CD4-positive, alpha-beta T cell (primary cell): ENCODE data around the gene TGOLN2. TPM values are rescaled to one million over a fixed set of nuclear protein-coding genes. Genes with fewer than 3 reads are reported as not detected.

ENCODE experiments used
- ATAC-seq: fragments of 200-7000 bp; cut with Tn5 transposase; one replicate; pipeline ENCODE4 v1.10.0; 2022; ENCODE audit warnings: mild to moderate bottlenecking; ENCODE audit not compliant: poor library complexity
- CTCF ChIA-PET: fragments of 350-600 bp; sonication (Branson Sonifier 250); formaldehyde crosslinking; loops from one replicate; lab custom pipeline; 2021; ENCODE audit warnings: antibody characterized with exemption, inconsistent platforms; lab: Charles Lee
- POLR2A ChIA-PET: fragments of 350-600 bp; sonication (Branson Sonifier 250); formaldehyde crosslinking; loops from one replicate; lab custom pipeline; 2021; ENCODE audit warnings: antibody characterized with exemption, inconsistent platforms; lab: Charles Lee
- DNase-seq, 14 experiments: peaks; one replicate each; pipeline ENCODE4 v3.0.0-alpha.2; 2013 to 2020; ENCODE audit warnings: mixed read lengths in 2 of 14
- H3K27ac ChIP-seq, 2 donors: one replicate each; pipeline versions ENCODE4 v1.5.1 to v1.7.0; 2013; ENCODE audit warnings: low read length in 2 of 2, low read depth in 1 of 2, mild to moderate bottlenecking in 1 of 2
- H3K27me3 ChIP-seq, 2 experiments: 1 replicate in 1 of 2; 2 replicates in 1 of 2; pipeline versions ENCODE4 v1.6.1 to v1.7.0; 2013; ENCODE audit warnings: low read length in 2 of 2, control low read depth in 1 of 2, mild to moderate bottlenecking in 1 of 2, moderate library complexity in 1 of 2; ENCODE audit not compliant: insufficient read depth in 2 of 2, control insufficient read depth in 1 of 2
- H3K36me3 ChIP-seq: one replicate; pipeline ENCODE4 v1.6.1; 2013; ENCODE audit warnings: low read length, control low read depth; ENCODE audit not compliant: insufficient read depth
- H3K4me1 ChIP-seq: one replicate; pipeline ENCODE4 v1.6.1; 2013; ENCODE audit warnings: low read length, control low read depth; ENCODE audit not compliant: insufficient read depth
- H3K4me3 ChIP-seq: one replicate; pipeline ENCODE4 v1.5.1; 2013; ENCODE audit warnings: mild to moderate bottlenecking, low read length, moderate library complexity
- H3K9me3 ChIP-seq, 2 experiments: 1 replicate in 1 of 2; 2 replicates in 1 of 2; pipeline versions ENCODE4 v1.6.1 to v1.7.0; 2013; ENCODE audit warnings: low read length in 2 of 2, mild to moderate bottlenecking in 2 of 2, control low read depth in 1 of 2, moderate library complexity in 1 of 2; ENCODE audit not compliant: control insufficient read depth in 1 of 2, insufficient read depth in 1 of 2
- H3K27ac Mint-ChIP-seq: one replicate; pipeline ENCODE4 v1.8.0; 2020; ENCODE audit warnings: mixed read lengths
- H3K27me3 Mint-ChIP-seq: one replicate; pipeline ENCODE4 v1.8.0; 2021; ENCODE audit warnings: mixed read lengths
- H3K36me3 Mint-ChIP-seq: one replicate; pipeline ENCODE4 v1.8.0; 2021; ENCODE audit warnings: low read depth, mixed read lengths
- H3K4me1 Mint-ChIP-seq: one replicate; pipeline ENCODE4 v1.8.0; 2021; ENCODE audit warnings: low read depth, mixed read lengths
- H3K4me3 Mint-ChIP-seq: one replicate; pipeline ENCODE4 v1.8.0; 2020; ENCODE audit warnings: mild to moderate bottlenecking, mixed read lengths
- H3K9me3 Mint-ChIP-seq: one replicate; pipeline ENCODE4 v1.8.0; 2020; ENCODE audit warnings: mixed read lengths
- intact Hi-C, 2 experiments: fragments of 100-400 bp; cut with DNase I in 1 of 2; cut with micrococcal nuclease in 1 of 2; formaldehyde crosslinking; loops; one replicate each; pipeline versions ENCODE4 v1.15.1 to v1.9.0; 2023 to 2025; cut with DNase I, micrococcal nuclease
- total RNA-seq, 174 experiments: library from RNA in 2 of 174; stranded (reverse) in 2 of 174; gene quantifications; one replicate each; pipeline ENCODE4 v1.2.3 and lab custom pipeline; 2021 to 2026
- TF ChIP-seq, protein P1 (sequence below): fragments of 200-600 bp; IDR thresholded peaks from one replicate; pipeline ENCODE4 v1.8.0; 2022; ENCODE audit warnings: antibody characterized with exemption, mild to moderate bottlenecking

Gene TGOLN2
- total RNA-seq, 2 experiments from 2014 or later: 172 to 175 TPM

DNA sequence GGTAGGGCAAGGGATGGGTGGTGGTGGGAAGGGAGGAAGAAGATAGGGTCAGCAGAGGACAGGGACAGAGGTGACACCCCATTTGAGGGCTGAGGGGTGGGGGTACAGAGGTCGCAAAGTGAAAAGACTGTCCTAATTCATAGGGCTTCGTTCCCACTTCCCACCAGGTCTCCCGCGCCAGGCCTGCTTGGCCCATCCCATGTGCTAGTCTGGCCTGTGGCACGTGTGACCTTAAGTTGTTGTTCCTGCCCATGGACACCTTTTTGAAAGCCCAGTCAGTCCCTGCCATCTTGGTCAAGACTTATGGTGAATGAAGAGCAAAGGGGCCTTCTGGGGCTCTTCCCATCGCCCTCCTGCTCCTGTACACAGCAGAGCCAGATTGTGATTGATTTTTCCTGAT lies 46.2 kb downstream of the TGOLN2 start:
- ChIA-PET POLR2A (no interaction called here), CTCF (no interaction called here)

GRCh38 chr2:85278361-85278760 lies 49.4 kb downstream of the TGOLN2 start:
- no peaks in the 10 kb centered on the region for H3K4me1 ChIP-seq
- Mint-ChIP-seq H3K9me3 (no peaks in the 10 kb centered on the region), H3K27me3 (no peaks in the 10 kb centered on the region), H3K4me3 (no peak overlapping the region), H3K36me3 (no peaks in the 10 kb centered on the region), H3K27ac (no peak overlapping the region), H3K4me1 (no peaks in the 10 kb centered on the region)
- no peak for ATAC-seq
- H3K27me3 ChIP-seq: peaks cover 0 to 6% of the 10 kb centered on the region in 2 experiments
- TF ChIP-seq, protein P1, sequence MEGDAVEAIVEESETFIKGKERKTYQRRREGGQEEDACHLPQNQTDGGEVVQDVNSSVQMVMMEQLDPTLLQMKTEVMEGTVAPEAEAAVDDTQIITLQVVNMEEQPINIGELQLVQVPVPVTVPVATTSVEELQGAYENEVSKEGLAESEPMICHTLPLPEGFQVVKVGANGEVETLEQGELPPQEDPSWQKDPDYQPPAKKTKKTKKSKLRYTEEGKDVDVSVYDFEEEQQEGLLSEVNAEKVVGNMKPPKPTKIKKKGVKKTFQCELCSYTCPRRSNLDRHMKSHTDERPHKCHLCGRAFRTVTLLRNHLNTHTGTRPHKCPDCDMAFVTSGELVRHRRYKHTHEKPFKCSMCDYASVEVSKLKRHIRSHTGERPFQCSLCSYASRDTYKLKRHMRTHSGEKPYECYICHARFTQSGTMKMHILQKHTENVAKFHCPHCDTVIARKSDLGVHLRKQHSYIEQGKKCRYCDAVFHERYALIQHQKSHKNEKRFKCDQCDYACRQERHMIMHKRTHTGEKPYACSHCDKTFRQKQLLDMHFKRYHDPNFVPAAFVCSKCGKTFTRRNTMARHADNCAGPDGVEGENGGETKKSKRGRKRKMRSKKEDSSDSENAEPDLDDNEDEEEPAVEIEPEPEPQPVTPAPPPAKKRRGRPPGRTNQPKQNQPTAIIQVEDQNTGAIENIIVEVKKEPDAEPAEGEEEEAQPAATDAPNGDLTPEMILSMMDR: no peak
- intact Hi-C loops: no loop called here
- no peaks in the 10 kb centered on the region for H3K9me3 ChIP-seq
- no peak overlapping the region for H3K4me3 ChIP-seq
- no peak overlapping the region for H3K27ac ChIP-seq
- ChIA-PET POLR2A (no interaction called here), CTCF (no interaction called here)
- H3K36me3 ChIP-seq: no peaks in the 10 kb centered on the region
- DNase-seq: no peak

More for the DNA sequence above, 46.2 kb downstream of the TGOLN2 start:
- no peak overlapping the region for H3K4me3 Mint-ChIP-seq
- Histone ChIP-seq H3K27ac (no peak overlapping the region), H3K4me1 (peaks cover 7% of the 10 kb centered on the region), H3K9me3 (no peaks in the 10 kb centered on the region), H3K36me3 (no peaks in the 10 kb centered on the region), H3K27me3 (peaks cover 0 to 2% of the 10 kb centered on the region in 2 experiments), H3K4me3 (no peak overlapping the region)
- ATAC-seq (no peak), DNase-seq (no peak)
- H3K27me3 Mint-ChIP-seq: no peaks in the 10 kb centered on the region
- H3K27ac Mint-ChIP-seq: no peak overlapping the region
- no peaks in the 10 kb centered on the region for H3K36me3 Mint-ChIP-seq
- H3K4me1 Mint-ChIP-seq: peaks cover 6% of the 10 kb centered on the region
- H3K9me3 Mint-ChIP-seq: no peaks in the 10 kb centered on the region
- TF ChIP-seq, protein P1: no peak
- intact Hi-C loops: loop anchor here in 1 of 2 experiments (10.0 kb wide), 1 partner anchor 147 kb away; the partner anchor contains the start of gene TCF7L1

- Mint-ChIP-seq H3K36me3 (no peaks in the 10 kb centered on the region), H3K4me1 (no peaks in the 10 kb centered on the region), H3K4me3 (no peak overlapping the region), H3K27me3 (peaks cover 2% of the 10 kb centered on the region), H3K27ac (no peak overlapping the region), H3K9me3 (no peaks in the 10 kb centered on the region)
- Histone ChIP-seq H3K27me3 (peaks cover 0 to 6% of the 10 kb centered on the region in 2 experiments), H3K27ac (no peak overlapping the region), H3K4me1 (no peaks in the 10 kb centered on the region), H3K36me3 (no peaks in the 10 kb centered on the region), H3K9me3 (peaks cover 0 to 4% of the 10 kb centered on the region in 2 experiments), H3K4me3 (no peak overlapping the region)
- DNase-seq (no peak), ATAC-seq (no peak)
- ChIA-PET POLR2A (no interaction called here), CTCF (no interaction called here)
- TF ChIP-seq, protein P1: no peak
- intact Hi-C loops: no loop called here
These were observed 50.2 kb downstream of the TGOLN2 start for GRCh38 chr2:85277416-85278158.
